ENCODE data around the gene BCAN. TPM values are rescaled to one million over a fixed set of nuclear protein-coding genes. Genes with fewer than 3 reads are reported as not detected.
A peak's percentile ranks its signal among the peaks of the same experiment; 100 is the strongest.

BCAN gene
- total RNA-seq, 6 donors from 2014 or later: 0.11 to 0.13 TPM; not detected in 4

DNA sequence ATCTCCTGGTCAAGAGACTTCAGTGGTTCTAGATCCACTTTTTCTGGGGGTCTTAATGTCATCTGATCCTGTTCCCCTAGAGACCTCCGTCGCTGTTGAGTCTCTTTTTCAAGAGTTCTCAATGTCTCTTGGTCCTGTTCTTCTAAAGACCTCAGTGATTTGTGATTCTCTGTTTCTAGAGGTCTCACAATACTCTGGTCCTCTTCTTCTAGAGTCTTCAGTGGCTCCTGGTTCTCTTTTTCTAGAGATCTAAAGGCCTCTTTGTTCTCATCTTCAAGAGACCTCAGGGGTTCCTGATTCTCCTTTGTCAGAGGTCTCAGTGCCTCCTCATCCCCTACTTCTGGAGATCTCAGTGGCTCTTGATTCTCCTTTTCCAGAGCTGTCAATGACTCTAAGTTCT, 29.9 kb downstream of the BCAN start:
- no peak for TF ChIP-seq POLR2A (IDR thresholded peaks at IDR 0.05)
- TF ChIP-seq POLR2AphosphoS5 (IDR thresholded peaks at IDR 0.05): no peak
- TF ChIP-seq, protein P1, sequence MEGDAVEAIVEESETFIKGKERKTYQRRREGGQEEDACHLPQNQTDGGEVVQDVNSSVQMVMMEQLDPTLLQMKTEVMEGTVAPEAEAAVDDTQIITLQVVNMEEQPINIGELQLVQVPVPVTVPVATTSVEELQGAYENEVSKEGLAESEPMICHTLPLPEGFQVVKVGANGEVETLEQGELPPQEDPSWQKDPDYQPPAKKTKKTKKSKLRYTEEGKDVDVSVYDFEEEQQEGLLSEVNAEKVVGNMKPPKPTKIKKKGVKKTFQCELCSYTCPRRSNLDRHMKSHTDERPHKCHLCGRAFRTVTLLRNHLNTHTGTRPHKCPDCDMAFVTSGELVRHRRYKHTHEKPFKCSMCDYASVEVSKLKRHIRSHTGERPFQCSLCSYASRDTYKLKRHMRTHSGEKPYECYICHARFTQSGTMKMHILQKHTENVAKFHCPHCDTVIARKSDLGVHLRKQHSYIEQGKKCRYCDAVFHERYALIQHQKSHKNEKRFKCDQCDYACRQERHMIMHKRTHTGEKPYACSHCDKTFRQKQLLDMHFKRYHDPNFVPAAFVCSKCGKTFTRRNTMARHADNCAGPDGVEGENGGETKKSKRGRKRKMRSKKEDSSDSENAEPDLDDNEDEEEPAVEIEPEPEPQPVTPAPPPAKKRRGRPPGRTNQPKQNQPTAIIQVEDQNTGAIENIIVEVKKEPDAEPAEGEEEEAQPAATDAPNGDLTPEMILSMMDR (IDR thresholded peaks at IDR 0.05): no peak
- no peak for TF ChIP-seq EP300 (IDR thresholded peaks at IDR 0.05)
- Histone ChIP-seq H3K27ac (peak overlapping the region in 2 of 4 donors; percentile 90 to 91), H3K4me1 (peaks cover 27 to 55% (median 51%) of the 10 kb centered on the region in 4 donors), H3K9me3 (no peaks in the 10 kb centered on the region), H3K36me3 (peaks cover 0 to 43% (median 0%) of the 10 kb centered on the region in 4 donors), H3K4me3 (no peak overlapping the region), H3K27me3 (peaks cover 0 to 12% (median 4%) of the 10 kb centered on the region in 4 donors)
- 89 to 95% methylated on average over 2 of the region's 2 CpGs for WGBS, 2 donors
- no peak for DNase-seq
- no peak for ATAC-seq (ENCODE audit: low FRiP score in 2 of 2)

DNA sequence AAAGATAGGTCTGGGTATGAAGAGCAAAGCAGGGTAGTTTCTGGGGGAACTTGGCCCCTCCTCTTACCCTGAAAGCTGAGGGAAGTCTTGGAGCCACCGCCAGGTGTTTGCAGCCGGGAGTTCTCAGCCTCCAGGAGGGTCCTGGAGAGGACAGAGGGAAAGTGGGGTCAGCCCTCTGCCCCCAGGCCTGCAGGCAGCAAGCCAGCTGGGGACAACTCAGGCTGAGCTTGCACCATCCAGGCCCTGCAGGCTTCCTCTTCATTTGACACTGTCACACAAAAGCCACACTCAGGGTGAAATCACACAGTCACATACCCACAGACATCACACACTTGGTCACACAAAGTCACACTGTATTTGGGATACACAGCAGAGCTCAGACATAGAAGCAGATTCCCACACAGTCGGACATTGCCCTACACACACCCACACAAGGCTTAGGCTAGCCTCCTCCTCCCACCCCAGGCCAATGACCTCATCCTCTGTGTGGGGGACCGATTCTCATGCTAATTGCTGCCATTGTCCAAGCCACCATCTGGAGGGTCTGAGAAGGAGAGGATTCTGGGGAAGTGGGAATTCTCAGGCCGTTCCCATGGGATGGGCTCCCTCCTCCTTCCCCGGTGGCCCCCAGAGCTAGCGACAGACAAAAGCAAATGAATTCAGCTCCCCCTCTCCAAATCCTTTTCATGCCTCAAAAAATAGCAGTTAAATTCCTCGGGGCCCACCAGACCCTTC, 31.6 kb downstream of the BCAN start:
- ATAC-seq (ENCODE audit: low FRiP score in 2 of 2) (no peak), DNase-seq (no peak)
- WGBS, 2 donors: 41 to 69% methylated on average over 6 to 8 of the region's 8 CpGs
- Histone ChIP-seq H3K4me3 (peak overlapping the region in 2 of 4 donors; percentile 55 to 74), H3K4me1 (peaks cover 23 to 53% (median 48%) of the 10 kb centered on the region in 4 donors), H3K27ac (peak overlapping the region; percentile 28 to 91 (median 86)), H3K9me3 (no peaks in the 10 kb centered on the region), H3K27me3 (peaks cover 0 to 20% (median 8%) of the 10 kb centered on the region in 4 donors), H3K36me3 (peaks cover 0 to 43% (median 0%) of the 10 kb centered on the region in 4 donors)
- TF ChIP-seq POLR2AphosphoS5 (IDR thresholded peaks at IDR 0.05): no peak
- no peak for TF ChIP-seq EP300 (IDR thresholded peaks at IDR 0.05)
- TF ChIP-seq, protein P1 (IDR thresholded peaks at IDR 0.05): no peak
- no peak for TF ChIP-seq POLR2A (IDR thresholded peaks at IDR 0.05)

DNA sequence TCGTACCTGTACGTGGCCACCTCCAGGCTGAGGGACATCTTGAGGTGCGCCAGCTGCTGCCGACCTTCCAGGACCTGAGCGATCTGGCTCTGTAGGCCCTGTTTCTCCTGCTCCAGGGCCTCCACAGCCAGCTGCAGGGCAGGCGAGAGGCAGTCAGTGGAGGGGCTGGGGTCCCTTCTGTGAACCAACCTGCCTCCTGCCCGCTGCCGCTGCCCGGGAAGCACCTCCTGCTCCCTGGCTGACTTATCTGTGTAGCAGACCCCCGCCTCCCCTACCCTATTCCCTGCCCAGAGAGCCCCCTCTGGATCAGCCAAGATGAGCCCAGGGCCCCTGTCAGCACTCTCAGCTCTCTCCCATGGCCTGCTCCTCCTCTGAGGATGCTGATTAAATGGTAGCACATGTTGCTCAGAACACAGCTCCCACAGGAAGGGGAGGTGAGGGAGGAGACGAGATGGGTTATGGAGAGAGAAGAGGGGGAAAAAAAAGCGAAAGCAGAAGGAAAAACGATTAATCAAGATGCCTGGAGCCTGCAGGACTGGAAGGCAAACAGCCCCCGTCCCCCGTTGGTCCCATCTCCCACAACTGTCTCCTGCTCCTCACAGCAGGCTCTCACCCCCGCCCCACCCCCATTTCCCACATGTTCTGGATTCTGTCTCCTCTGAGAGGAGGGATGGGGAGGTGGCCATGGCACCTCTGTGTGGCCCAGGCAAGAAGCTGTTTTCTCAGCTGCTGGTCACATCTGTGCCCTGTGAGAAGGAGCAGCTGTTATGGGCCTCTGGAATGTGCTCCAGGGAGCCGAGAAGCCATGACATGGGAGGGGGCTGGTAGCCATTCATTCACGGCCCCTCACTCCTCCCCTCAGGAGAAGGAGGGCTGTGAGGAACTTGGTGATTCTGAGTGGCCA, 33.5 kb downstream of the BCAN start:
- 42 to 54% methylated on average over 12 to 16 of the region's 18 CpGs for WGBS, 2 donors
- peaks cover 0 to 20% (median 8%) of the 10 kb centered on the region in 4 donors for H3K27me3 ChIP-seq

DNA sequence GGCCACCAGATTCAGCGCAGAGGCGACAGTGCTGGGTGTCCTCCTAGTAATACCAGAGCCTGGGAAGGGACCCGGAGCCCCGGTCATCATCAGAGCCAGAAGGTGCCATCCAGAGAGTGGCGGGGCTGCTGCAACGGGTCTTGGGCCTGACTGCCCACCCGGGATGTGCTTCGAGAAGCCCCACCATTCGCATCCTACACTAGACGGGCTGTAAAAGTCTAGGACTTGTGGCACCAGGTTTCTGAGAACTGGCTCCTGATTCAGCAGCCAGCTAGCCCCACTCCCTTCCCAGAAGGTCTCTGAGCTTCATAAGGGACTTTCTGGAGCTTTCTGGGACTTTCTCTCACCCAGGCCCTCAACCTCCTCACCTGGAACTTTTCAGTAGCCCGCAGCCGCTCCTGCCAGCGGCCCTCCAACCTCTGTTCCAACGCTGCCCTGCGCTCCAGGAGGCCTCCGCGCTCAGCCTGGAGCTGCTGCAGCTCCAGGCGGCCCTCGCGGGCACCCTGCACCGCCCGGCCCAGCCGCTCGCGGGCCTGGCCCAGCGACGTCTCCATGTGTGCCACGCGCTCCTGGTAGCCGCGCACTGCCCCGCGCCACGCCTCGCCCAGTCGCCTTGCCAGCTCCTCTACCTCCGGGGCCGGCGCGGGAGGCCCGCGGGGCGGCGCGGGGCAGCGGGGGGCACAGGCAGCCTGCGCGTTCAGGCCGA, 34.4 kb downstream of the BCAN start:
- peak in 1 of 2 donors; percentile 85 for DNase-seq
- Histone ChIP-seq H3K27ac (peak overlapping the region; percentile 82 to 91 (median 87)), H3K9me3 (no peaks in the 10 kb centered on the region), H3K36me3 (peaks cover 0 to 37% (median 0%) of the 10 kb centered on the region in 4 donors), H3K27me3 (peaks cover 0 to 20% (median 8%) of the 10 kb centered on the region in 4 donors), H3K4me1 (peaks cover 17 to 38% (median 32%) of the 10 kb centered on the region in 4 donors), H3K4me3 (peak overlapping the region; percentile 55 to 74 (median 64))
- 17 to 20% methylated on average over 7 to 47 of the region's 49 CpGs for WGBS, 2 donors
- no peak for TF ChIP-seq POLR2A (IDR thresholded peaks at IDR 0.05)
- no peak for TF ChIP-seq POLR2AphosphoS5 (IDR thresholded peaks at IDR 0.05)
- TF ChIP-seq, protein P1 (IDR thresholded peaks at IDR 0.05): no peak
- no peak for TF ChIP-seq EP300 (IDR thresholded peaks at IDR 0.05)
- ATAC-seq (ENCODE audit: low FRiP score in 2 of 2): no peak

More for the DNA sequence above, 33.5 kb downstream of the BCAN start:
- DNase-seq: no peak
- TF ChIP-seq POLR2AphosphoS5 (IDR thresholded peaks at IDR 0.05) (no peak), EP300 (IDR thresholded peaks at IDR 0.05) (no peak)
- H3K36me3 ChIP-seq: peaks cover 0 to 43% (median 0%) of the 10 kb centered on the region in 4 donors
- H3K4me1 ChIP-seq: peaks cover 17 to 40% (median 37%) of the 10 kb centered on the region in 4 donors
- H3K9me3 ChIP-seq: no peaks in the 10 kb centered on the region
- H3K27ac ChIP-seq: peak overlapping the region; percentile 82 to 91 (median 87)
- ATAC-seq (ENCODE audit: low FRiP score in 2 of 2): no peak
- H3K4me3 ChIP-seq: peak overlapping the region; percentile 55 to 74 (median 64)
